ENCODE data around the gene HAO2.

GRCh38 chr1:119409731-119410130, 41.1 kb downstream of the HAO2 start:
- TF ChIP-seq CTCF (IDR thresholded peaks at IDR 0.05) (no peak), POLR2A (IDR thresholded peaks at IDR 0.05) (no peak)
